Skin epidermis (tissue), 12 donors: Measurements from ENCODE around the gene ZAR1L.
"Not testable (repeated sequence)": the region's sequence is repeated elsewhere in the genome, so short reads cannot be mapped to it uniquely, and the experiment has no call there.

Experiments
- H3K27ac ChIP-seq, 21 experiments: fragments of 200-600 bp; sonication (generic) in 11 of 21; one replicate each; pipeline ENCODE4 v1.5.0; 2020; ENCODE audit warnings: mild to moderate bottlenecking in 3 of 21, inconsistent platforms in 2 of 21, moderate library complexity in 2 of 21
- H3K4me3 ChIP-seq, 7 experiments: fragments of 200-600 bp; sonication (generic) in 2 of 7; one replicate each; pipeline ENCODE4 v1.5.0; 2020; ENCODE audit warnings: inconsistent platforms in 2 of 7, mild to moderate bottlenecking in 2 of 7, moderate library complexity in 1 of 7

ZAR1L gene

GRCh38 chr13:32315238-32316027 is at the start of gene ZAR1L, which contains the start of gene BRCA2:
TSS of gene ZAR1L (minus strand) at chr13:32315363. CDS start at chr13:32311925, 3,438 bp downstream.
TSS of gene BRCA2 (plus strand) at chr13:32315508. CDS start at chr13:32316461, 953 bp downstream.
- H3K4me3 ChIP-seq: peak within 1 kb of the TSS; percentile 68 to 94 (median 76)

GRCh38 chr13:32362574-32362973 is 47.4 kb upstream of the ZAR1L start:
- H3K27ac ChIP-seq: no peak overlapping the region
- H3K4me3 ChIP-seq: no peak overlapping the region

More at GRCh38 chr13:32315238-32316027, at the start of gene ZAR1L, which contains the start of gene BRCA2:
- H3K27ac ChIP-seq: peak within 1 kb of the TSS; percentile 85 to 99 (median 98)

GRCh38 chr13:32355935-32356334 is 40.8 kb upstream of the ZAR1L start:
- not testable (repeated sequence) for H3K4me3 ChIP-seq, H3K27ac ChIP-seq

- Histone ChIP-seq H3K27ac (no peak overlapping the region), H3K4me3 (no peak overlapping the region)
Observed at GRCh38 chr13:32354040-32354439, 38.9 kb upstream of the ZAR1L start.

- not testable (repeated sequence) for H3K27ac ChIP-seq, H3K4me3 ChIP-seq
Observed at GRCh38 chr13:32350839-32351441, 35.8 kb upstream of the ZAR1L start.

GRCh38 chr13:32347651-32348050 is 32.5 kb upstream of the ZAR1L start:
- H3K27ac ChIP-seq: no peak overlapping the region
- H3K4me3 ChIP-seq: no peak overlapping the region

- no peak overlapping the region for H3K4me3 ChIP-seq
- no peak overlapping the region for H3K27ac ChIP-seq
Observed at GRCh38 chr13:32340914-32341313, 25.8 kb upstream of the ZAR1L start.

- H3K4me3 ChIP-seq: no peak overlapping the region
Observed at GRCh38 chr13:32334671-32335070, 19.5 kb upstream of the ZAR1L start.

GRCh38 chr13:32330441-32330840 is 15.3 kb upstream of the ZAR1L start:
- Histone ChIP-seq H3K4me3 (no peak overlapping the region), H3K27ac (no peak overlapping the region)

More at GRCh38 chr13:32334671-32335070, 19.5 kb upstream of the ZAR1L start:
- no peak overlapping the region for H3K27ac ChIP-seq

- Histone ChIP-seq H3K27ac (peak overlapping the region in 1 of 21 experiments; percentile 22), H3K4me3 (no peak overlapping the region)
Observed at GRCh38 chr13:32323912-32324311, 8.7 kb upstream of the ZAR1L start.

- H3K27ac ChIP-seq: no peak overlapping the region
- H3K4me3 ChIP-seq: no peak overlapping the region
Observed at GRCh38 chr13:32320528-32320927, 5.4 kb upstream of the ZAR1L start.

- peak overlapping the region in 1 of 21 experiments; percentile 17 for H3K27ac ChIP-seq
- no peak overlapping the region for H3K4me3 ChIP-seq
Observed at GRCh38 chr13:32317716-32318465, 2.7 kb upstream of the ZAR1L start.

- Histone ChIP-seq H3K27ac (peak overlapping the region in 14 of 21 experiments; percentile 81 to 99 (median 98)), H3K4me3 (peak overlapping the region in 4 of 7 experiments; percentile 68 to 76 (median 72))
Observed at GRCh38 chr13:32316501-32316900, 1.3 kb upstream of the ZAR1L start.

GRCh38 chr13:32316028-32316339 is 821 bp upstream of the ZAR1L start:
- peak overlapping the region; percentile 68 to 94 (median 76) for H3K4me3 ChIP-seq
- peak overlapping the region; percentile 58 to 99 (median 98) for H3K27ac ChIP-seq

GRCh38 chr13:32314271-32315237 is 609 bp downstream of the ZAR1L start:
- H3K27ac ChIP-seq: peak overlapping the region; percentile 85 to 99 (median 98)
- H3K4me3 ChIP-seq: peak overlapping the region; percentile 68 to 94 (median 76)

- no peak overlapping the region for H3K27ac ChIP-seq
- H3K4me3 ChIP-seq: no peak overlapping the region
Observed at GRCh38 chr13:32311188-32311897, 3.8 kb downstream of the ZAR1L start.

- H3K27ac ChIP-seq: peak overlapping the region in 1 of 21 experiments; percentile 47
Observed at GRCh38 chr13:32310134-32310706, 4.9 kb downstream of the ZAR1L start.

More at GRCh38 chr13:32310134-32310706, 4.9 kb downstream of the ZAR1L start:
- H3K4me3 ChIP-seq: peak overlapping the region in 4 of 7 experiments; percentile 3 to 13 (median 8)
